Uterus (tissue), 4 donors: Measurements from ENCODE around the gene BTBD9. TPM values are rescaled to one million over a fixed set of nuclear protein-coding genes. Genes with fewer than 3 reads are reported as not detected.

Source experiments
- DNase-seq, 2 donors: peaks; one replicate each; pipeline ENCODE4 v3.0.0-alpha.2; 2019 to 2020
- H3K27ac ChIP-seq, 2 donors: fragments of 200-600 bp; sonication (generic); 1 replicate in 1 of 2; 2 replicates in 1 of 2; pipeline ENCODE4 v1.5.1; 2016 to 2018
- H3K27me3 ChIP-seq, 2 donors: fragments of 200-600 bp; sonication (generic); one replicate each; pipeline ENCODE4 v1.5.1; 2018 to 2019; ENCODE audit warnings: control low read depth in 1 of 2
- H3K36me3 ChIP-seq, 2 donors: fragments of 200-600 bp; sonication (generic); one replicate each; pipeline ENCODE4 v1.5.1; 2019; ENCODE audit warnings: control low read depth in 1 of 2
- H3K4me1 ChIP-seq, 2 donors: fragments of 200-600 bp; sonication (generic); one replicate each; pipeline ENCODE4 v1.5.1; 2018 to 2019; ENCODE audit warnings: control low read depth in 1 of 2
- H3K4me3 ChIP-seq, 2 donors: fragments of 200-600 bp; sonication (generic); 1 replicate in 1 of 2; 2 replicates in 1 of 2; pipeline ENCODE4 v1.5.1; 2018 to 2019; ENCODE audit warnings: mild to moderate bottlenecking in 1 of 2
- H3K9me3 ChIP-seq, 2 donors: fragments of 200-600 bp; sonication (generic); one replicate each; pipeline ENCODE4 v1.5.1; 2019; ENCODE audit warnings: control low read depth in 1 of 2
- CTCF ChIP-seq, 4 experiments: fragments of 200-600 bp in 2 of 4; fragments of 450-650 bp in 2 of 4; sonication (generic) in 2 of 4; IDR thresholded peaks; one replicate each; pipeline ENCODE4 v1.5.1; 2016 to 2019; ENCODE audit warnings: antibody characterized with exemption in 4 of 4, mild to moderate bottlenecking in 2 of 4, moderate library complexity in 1 of 4
- POLR2A ChIP-seq, 2 donors: fragments of 450-650 bp; IDR thresholded peaks; one replicate each; pipeline ENCODE4 v1.6.1; 2016; ENCODE audit warnings: antibody characterized with exemption in 2 of 2, mild to moderate bottlenecking in 1 of 2, moderate library complexity in 1 of 2
- intact Hi-C: fragments of 100-400 bp; cut with DNase I; formaldehyde crosslinking; loops from one replicate; pipeline ENCODE4 v1.15.1; 2023; ENCODE audit warnings: low total_unique reads
- total RNA-seq, 4 donors: library from RNA; depleted of rRNA in 3 of 4; stranded (reverse); fragments of >200 nt in 3 of 4; gene quantifications; one replicate each; pipeline versions ENCODE4 v1.1.0 to v1.2.4, GENCODE V29; 2014 to 2023
- donor health status: DM: yes; HTN: yes; CAD: no.

BTBD9 gene
- total RNA-seq, 4 donors from 2014 or later: 10.3 to 50.3 (median 34.4) TPM

GRCh38 chr6:38193481-38194281 lies 446.0 kb downstream of the BTBD9 start:
- no peaks in the 10 kb centered on the region for H3K27me3 ChIP-seq
- intact Hi-C loops: no loop called here
- no peaks in the 10 kb centered on the region for H3K36me3 ChIP-seq
- TF ChIP-seq CTCF (IDR thresholded peaks at IDR 0.05): no peak
- TF ChIP-seq POLR2A (IDR thresholded peaks at IDR 0.05): no peak
- no peaks in the 10 kb centered on the region for H3K4me1 ChIP-seq
- DNase-seq: no peak
- no peak overlapping the region for H3K4me3 ChIP-seq
- no peaks in the 10 kb centered on the region for H3K9me3 ChIP-seq
- H3K27ac ChIP-seq: no peak overlapping the region

GRCh38 chr6:38193051-38193450 lies 446.7 kb downstream of the BTBD9 start:
- no peaks in the 10 kb centered on the region for H3K36me3 ChIP-seq
- intact Hi-C loops: no loop called here
- H3K27ac ChIP-seq: no peak overlapping the region
- no peak for TF ChIP-seq CTCF (IDR thresholded peaks at IDR 0.05)
- TF ChIP-seq POLR2A (IDR thresholded peaks at IDR 0.05): no peak
- no peak overlapping the region for H3K4me3 ChIP-seq
- H3K9me3 ChIP-seq: no peaks in the 10 kb centered on the region
- no peaks in the 10 kb centered on the region for H3K4me1 ChIP-seq
- no peaks in the 10 kb centered on the region for H3K27me3 ChIP-seq
- no peak for DNase-seq

- H3K27me3 ChIP-seq: no peaks in the 10 kb centered on the region
These were observed 447.2 kb downstream of the BTBD9 start for GRCh38 chr6:38192487-38192886.

GRCh38 chr6:38192011-38192410 lies 447.7 kb downstream of the BTBD9 start:
- no peaks in the 10 kb centered on the region for H3K27me3 ChIP-seq
- no peaks in the 10 kb centered on the region for H3K9me3 ChIP-seq
- TF ChIP-seq POLR2A (IDR thresholded peaks at IDR 0.05) (no peak), CTCF (IDR thresholded peaks at IDR 0.05) (no peak)
- no peak overlapping the region for H3K27ac ChIP-seq
- no peak overlapping the region for H3K4me3 ChIP-seq
- H3K4me1 ChIP-seq: no peaks in the 10 kb centered on the region
- intact Hi-C loops: no loop called here
- no peaks in the 10 kb centered on the region for H3K36me3 ChIP-seq
- no peak for DNase-seq

More at GRCh38 chr6:38192487-38192886, 447.2 kb downstream of the BTBD9 start:
- intact Hi-C loops: no loop called here
- H3K4me3 ChIP-seq: no peak overlapping the region
- no peaks in the 10 kb centered on the region for H3K9me3 ChIP-seq
- H3K27ac ChIP-seq: no peak overlapping the region
- no peak for DNase-seq
- no peaks in the 10 kb centered on the region for H3K4me1 ChIP-seq
- H3K36me3 ChIP-seq: no peaks in the 10 kb centered on the region
- TF ChIP-seq POLR2A (IDR thresholded peaks at IDR 0.05): no peak
- TF ChIP-seq CTCF (IDR thresholded peaks at IDR 0.05): no peak

GRCh38 chr6:38191418-38191817 lies 448.3 kb downstream of the BTBD9 start:
- Histone ChIP-seq H3K27me3 (no peaks in the 10 kb centered on the region), H3K9me3 (no peaks in the 10 kb centered on the region), H3K4me1 (no peaks in the 10 kb centered on the region), H3K36me3 (no peaks in the 10 kb centered on the region), H3K4me3 (no peak overlapping the region), H3K27ac (no peak overlapping the region)
- TF ChIP-seq CTCF (IDR thresholded peaks at IDR 0.05) (no peak), POLR2A (IDR thresholded peaks at IDR 0.05) (no peak)
- intact Hi-C loops: no loop called here
- DNase-seq: no peak
